GM12874 (cell line): ENCODE results near the gene MVB12B.

Source experiments
- TF ChIP-seq, protein P1 (sequence below): IDR thresholded peaks from 2 replicates; pipeline ENCODE4 v1.5.1; 2011; ENCODE audit warnings: low read depth, mild to moderate bottlenecking, control low read depth, low read length, moderate library complexity; ENCODE audit not compliant: insufficient read depth

MVB12B gene

GRCh38 chr9:126505697-126506346 lies 179.2 kb downstream of the MVB12B start:
- TF ChIP-seq, protein P1, sequence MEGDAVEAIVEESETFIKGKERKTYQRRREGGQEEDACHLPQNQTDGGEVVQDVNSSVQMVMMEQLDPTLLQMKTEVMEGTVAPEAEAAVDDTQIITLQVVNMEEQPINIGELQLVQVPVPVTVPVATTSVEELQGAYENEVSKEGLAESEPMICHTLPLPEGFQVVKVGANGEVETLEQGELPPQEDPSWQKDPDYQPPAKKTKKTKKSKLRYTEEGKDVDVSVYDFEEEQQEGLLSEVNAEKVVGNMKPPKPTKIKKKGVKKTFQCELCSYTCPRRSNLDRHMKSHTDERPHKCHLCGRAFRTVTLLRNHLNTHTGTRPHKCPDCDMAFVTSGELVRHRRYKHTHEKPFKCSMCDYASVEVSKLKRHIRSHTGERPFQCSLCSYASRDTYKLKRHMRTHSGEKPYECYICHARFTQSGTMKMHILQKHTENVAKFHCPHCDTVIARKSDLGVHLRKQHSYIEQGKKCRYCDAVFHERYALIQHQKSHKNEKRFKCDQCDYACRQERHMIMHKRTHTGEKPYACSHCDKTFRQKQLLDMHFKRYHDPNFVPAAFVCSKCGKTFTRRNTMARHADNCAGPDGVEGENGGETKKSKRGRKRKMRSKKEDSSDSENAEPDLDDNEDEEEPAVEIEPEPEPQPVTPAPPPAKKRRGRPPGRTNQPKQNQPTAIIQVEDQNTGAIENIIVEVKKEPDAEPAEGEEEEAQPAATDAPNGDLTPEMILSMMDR = no peak

DNA sequence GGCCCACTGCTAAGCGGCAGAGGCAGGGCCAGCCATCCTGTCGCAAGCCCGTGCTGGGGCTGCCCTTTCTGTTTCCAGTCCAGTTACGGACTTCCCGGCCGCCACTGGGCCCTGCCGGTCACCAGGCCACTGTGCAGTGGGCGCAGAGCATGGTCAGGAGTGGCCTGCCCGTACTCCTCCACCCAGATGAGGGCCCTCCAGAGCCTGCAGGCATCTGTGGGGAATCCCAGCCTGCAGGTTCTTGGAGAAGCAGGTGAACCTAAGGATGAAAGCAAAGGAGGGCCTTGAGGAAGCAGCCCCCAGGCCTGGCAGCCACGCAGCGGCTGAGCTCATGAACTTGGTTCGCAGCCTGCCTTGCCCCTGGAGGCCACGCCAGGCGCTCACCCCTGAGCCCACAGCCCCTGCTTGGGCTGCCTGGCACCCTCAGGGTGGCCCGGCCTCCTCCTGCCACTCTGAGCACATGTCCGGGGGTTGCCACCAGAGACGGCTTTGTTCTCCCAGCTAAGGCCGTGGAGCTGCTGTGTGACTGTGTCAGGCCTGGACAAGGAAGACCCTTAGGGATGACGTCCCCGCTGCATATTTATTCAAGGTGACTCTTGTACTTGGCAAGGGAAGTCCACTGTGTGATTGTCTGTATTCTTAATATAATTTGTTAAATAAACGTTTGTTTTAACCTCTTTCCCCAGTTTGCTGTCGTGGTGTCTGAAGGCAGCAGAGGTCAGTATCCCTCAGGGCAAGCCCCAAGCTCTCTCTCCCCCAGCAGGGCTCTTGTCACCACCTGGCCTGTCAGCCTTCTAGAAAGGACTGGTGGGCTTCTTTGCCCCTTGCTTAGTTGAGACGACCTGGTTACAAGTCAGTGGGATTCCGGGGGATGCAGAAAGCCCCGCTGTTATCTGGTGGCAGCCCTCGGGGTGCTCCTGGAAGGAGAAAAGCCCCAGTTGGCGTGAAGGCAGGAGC lies 180.0 kb downstream of the MVB12B start:
- TF ChIP-seq, protein P1 = no peak

DNA sequence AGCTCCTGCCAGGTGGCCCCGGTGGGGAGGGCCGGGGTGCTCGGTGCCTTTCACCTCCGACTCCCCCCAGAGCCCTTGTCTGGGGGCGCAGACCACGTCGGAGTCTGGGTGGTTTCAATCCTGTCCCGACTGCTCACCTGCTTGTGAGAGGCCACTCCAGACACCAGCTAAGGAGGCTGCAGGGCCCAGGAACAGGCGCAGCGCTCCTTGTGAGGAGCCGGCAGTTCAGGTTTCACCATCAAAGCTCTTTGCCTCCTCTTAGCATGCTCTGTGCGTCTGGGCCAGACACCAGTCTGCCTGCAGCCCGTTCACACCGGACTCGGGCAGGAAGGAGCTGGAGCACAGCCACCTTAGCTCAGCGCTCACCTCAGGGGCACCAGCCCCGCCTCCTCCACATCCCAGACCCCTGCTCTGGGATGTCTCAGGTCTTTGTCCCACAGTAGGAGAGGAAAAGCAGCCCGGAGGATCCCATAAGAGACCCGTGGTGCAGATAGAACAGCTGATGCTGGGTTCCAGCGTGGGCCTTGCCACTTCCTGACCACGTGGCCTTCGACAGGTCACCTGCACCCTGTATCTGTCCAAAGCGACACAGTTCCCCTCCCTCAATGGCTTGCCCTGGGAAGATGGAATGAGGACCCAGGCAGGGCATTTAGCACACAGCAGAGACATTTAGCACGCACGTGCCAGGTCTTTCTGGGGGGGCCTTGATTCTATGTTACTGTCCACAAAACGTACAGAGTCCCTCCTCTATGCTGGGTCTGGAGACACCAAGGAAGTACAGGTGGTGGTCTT lies 180.9 kb downstream of the MVB12B start:
- TF ChIP-seq, protein P1 = no peak

- TF ChIP-seq, protein P1 = no peak
These were observed 181.6 kb downstream of the MVB12B start for GRCh38 chr9:126508171-126508591.

DNA sequence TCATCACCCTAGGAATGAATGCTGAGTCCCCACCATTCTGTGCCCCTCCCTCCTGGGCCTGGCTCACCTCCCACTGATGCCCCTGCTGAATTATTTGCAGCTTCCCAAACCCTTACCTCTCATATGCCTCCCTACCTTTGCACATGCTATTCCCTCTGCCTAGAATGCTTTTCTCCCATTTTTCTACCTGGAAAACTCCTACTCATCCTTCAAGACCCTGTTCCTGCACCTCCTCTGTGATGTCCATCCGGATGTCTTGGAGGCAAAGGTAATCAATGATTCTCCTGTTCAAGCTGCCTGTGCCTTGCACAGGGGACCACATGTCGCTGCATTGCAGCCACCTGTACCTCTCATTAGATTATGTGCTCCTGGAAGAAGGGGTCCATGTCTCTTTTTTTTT lies 182.3 kb downstream of the MVB12B start:
- TF ChIP-seq, protein P1 = no peak

- TF ChIP-seq, protein P1 = no peak
These were observed 183.1 kb downstream of the MVB12B start for GRCh38 chr9:126509718-126510117.

DNA sequence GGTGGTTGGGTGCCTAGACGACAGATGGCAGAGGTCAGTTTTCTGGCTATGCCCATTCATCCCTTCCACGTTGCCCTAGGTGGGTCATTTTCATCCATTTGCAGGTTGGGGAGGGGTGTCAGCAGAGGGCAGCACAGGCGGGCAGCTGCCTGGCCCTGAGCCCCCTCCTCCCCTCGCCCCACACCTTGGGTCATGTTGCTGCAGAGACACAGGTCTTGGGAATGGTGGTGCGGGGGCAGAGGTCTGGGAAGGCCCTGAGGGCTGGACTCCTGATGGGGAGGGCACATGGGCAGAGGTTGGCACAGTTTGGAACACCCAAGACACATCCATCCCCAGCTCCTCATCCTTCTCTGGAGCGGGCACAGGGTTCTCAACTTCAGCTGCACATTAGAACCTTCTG lies 183.9 kb downstream of the MVB12B start:
- TF ChIP-seq, protein P1 = no peak
